ENCODE measurements around the gene HBG1.

GRCh38 chr11:5285703-5286340 is 36.2 kb upstream of the HBG1 start:
- no peak for TF ChIP-seq EP300 (IDR thresholded peaks at IDR 0.05; ENCODE audit: borderline replicate concordance in 1 of 2, low read depth in 2 of 2, low read length in 2 of 2)
- TF ChIP-seq RXRA (IDR thresholded peaks at IDR 0.05; ENCODE audit: insufficient read depth, low read depth, low read length), result no peak
- TF ChIP-seq CTCF (IDR thresholded peaks at IDR 0.05; ENCODE audit: control extremely low read depth in 1 of 3, insufficient read depth in 1 of 3, low read depth in 1 of 3, low read length in 3 of 3), result no peak
- no peak for TF ChIP-seq CEBPB (IDR thresholded peaks at IDR 0.05; ENCODE audit: low read depth, low read length)
- no peak for TF ChIP-seq TCF12 (IDR thresholded peaks at IDR 0.05; ENCODE audit: low read depth, low read length)
- no peak for TF ChIP-seq JUN (IDR thresholded peaks at IDR 0.05; ENCODE audit: low read depth, low read length)
- TF ChIP-seq E2F6 (IDR thresholded peaks at IDR 0.05), result no peak
- no peak for TF ChIP-seq POLR2AphosphoS5 (IDR thresholded peaks at IDR 0.05; ENCODE audit: low read depth, low read length)
- no peak for TF ChIP-seq KDM1A (IDR thresholded peaks at IDR 0.05; ENCODE audit: borderline replicate concordance, low read length)
- no peak for TF ChIP-seq SAP30 (IDR thresholded peaks at IDR 0.05; ENCODE audit: insufficient read depth, insufficient replicate concordance, low read length)

Data from H1 (cell line).